ENCODE data around the gene NPHP1.
"Not testable (repeated sequence)": the region's sequence is repeated elsewhere in the genome, so short reads cannot be mapped to it uniquely, and the experiment has no call there.

The NPHP1 gene

GRCh38 chr2:110126086-110126773 is 78.6 kb downstream of the NPHP1 start:
- DNase-seq, result no peak

- no peak for DNase-seq
Measured at GRCh38 chr2:110124939-110125691, 79.7 kb downstream of the NPHP1 start.

- DNase-seq, result no peak
Measured at GRCh38 chr2:110124038-110124825, 80.6 kb downstream of the NPHP1 start.

GRCh38 chr2:110121592-110121991 is 83.2 kb downstream of the NPHP1 start:
- no peak for DNase-seq

- no peak for DNase-seq
Measured at GRCh38 chr2:110121052-110121334, 83.8 kb downstream of the NPHP1 start.

GRCh38 chr2:110120171-110121051 is 84.4 kb downstream of the NPHP1 start:
- no peak for DNase-seq

- no peak for DNase-seq
Measured at GRCh38 chr2:110116033-110116710, 88.6 kb downstream of the NPHP1 start.

GRCh38 chr2:110115291-110116032 is 89.4 kb downstream of the NPHP1 start, which contains the start of gene MALL:
Gene MALL, minus strand, starts transcription at chr2:110115822. Its CDS starts 30 bp downstream, at chr2:110115792.
- no peak for DNase-seq

GRCh38 chr2:110114831-110115255 is 90.0 kb downstream of the NPHP1 start:
- DNase-seq, result no peak

- DNase-seq, result no peak
Measured at GRCh38 chr2:110113961-110114591, 90.7 kb downstream of the NPHP1 start.

- not testable (repeated sequence) for DNase-seq
Measured at GRCh38 chr2:110108291-110108690, 96.5 kb downstream of the NPHP1 start.

- no peak for DNase-seq
Measured at GRCh38 chr2:110107092-110108079, 97.4 kb downstream of the NPHP1 start.

GRCh38 chr2:110106642-110107041 is 98.2 kb downstream of the NPHP1 start:
- no peak for DNase-seq

- DNase-seq, result no peak
Measured at GRCh38 chr2:110105608-110106467, 99.0 kb downstream of the NPHP1 start.

- DNase-seq, result no peak
Measured at GRCh38 chr2:110105183-110105582, 99.6 kb downstream of the NPHP1 start.

GRCh38 chr2:110104025-110104771 is 100.6 kb downstream of the NPHP1 start:
- DNase-seq, result no peak

GRCh38 chr2:110103061-110103961 is 101.5 kb downstream of the NPHP1 start:
- no peak for DNase-seq

Measured in CD4-positive, alpha-beta T cell treated with Interleukin-17A for 1 hour (primary cell).